ENCODE results near the gene PMM2.

The PMM2 gene

DNA sequence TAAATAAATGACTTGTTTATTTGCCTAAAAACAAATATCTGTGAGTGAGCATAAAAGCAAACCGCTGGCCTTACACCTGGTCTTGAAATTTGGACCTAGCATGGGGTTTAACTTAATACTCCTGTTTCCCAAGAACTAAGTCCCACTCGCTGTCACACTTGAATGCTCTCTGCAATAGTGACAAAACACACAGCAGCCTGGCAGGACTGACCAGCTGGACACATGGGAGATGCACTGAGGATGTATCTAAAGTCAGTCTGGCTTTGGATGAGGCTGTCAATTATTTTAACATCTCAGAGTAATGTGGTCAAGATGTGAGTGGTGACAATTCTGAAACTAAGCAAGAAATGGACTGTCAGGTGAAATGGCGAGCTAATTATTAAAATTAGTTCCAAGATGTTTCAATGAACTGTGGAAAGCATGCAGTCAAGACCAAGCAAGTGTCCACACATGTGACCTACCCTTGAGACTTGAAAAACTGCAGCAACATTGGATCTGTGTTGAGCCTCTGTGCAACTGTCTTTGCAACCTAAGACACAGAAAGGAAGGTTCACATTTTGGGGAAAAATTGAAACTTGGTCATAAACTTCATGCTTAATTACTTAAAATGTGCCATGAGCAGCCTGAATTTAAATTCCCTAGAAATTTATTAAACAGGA lies 101.2 kb downstream of the PMM2 start:
- Histone ChIP-seq H3K9me3 (no peaks in the 10 kb centered on the region), H3K27me3 (no peaks in the 10 kb centered on the region), H3K4me3 (ENCODE audit: low read depth in 1 of 2, low read length in 1 of 2) (no peak overlapping the region), H3K36me3 (peaks cover 99% of the 10 kb centered on the region), H3K4me1 (ENCODE audit: control insufficient read depth in 1 of 2, insufficient read depth in 1 of 2, low read depth in 1 of 2, low read length in 1 of 2) (no peaks in the 10 kb centered on the region), H3K27ac (no peak overlapping the region)
- TF ChIP-seq, protein P1, sequence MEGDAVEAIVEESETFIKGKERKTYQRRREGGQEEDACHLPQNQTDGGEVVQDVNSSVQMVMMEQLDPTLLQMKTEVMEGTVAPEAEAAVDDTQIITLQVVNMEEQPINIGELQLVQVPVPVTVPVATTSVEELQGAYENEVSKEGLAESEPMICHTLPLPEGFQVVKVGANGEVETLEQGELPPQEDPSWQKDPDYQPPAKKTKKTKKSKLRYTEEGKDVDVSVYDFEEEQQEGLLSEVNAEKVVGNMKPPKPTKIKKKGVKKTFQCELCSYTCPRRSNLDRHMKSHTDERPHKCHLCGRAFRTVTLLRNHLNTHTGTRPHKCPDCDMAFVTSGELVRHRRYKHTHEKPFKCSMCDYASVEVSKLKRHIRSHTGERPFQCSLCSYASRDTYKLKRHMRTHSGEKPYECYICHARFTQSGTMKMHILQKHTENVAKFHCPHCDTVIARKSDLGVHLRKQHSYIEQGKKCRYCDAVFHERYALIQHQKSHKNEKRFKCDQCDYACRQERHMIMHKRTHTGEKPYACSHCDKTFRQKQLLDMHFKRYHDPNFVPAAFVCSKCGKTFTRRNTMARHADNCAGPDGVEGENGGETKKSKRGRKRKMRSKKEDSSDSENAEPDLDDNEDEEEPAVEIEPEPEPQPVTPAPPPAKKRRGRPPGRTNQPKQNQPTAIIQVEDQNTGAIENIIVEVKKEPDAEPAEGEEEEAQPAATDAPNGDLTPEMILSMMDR (IDR thresholded peaks at IDR 0.05) = no peak

Measured in neutrophil (primary cell).